ENCODE measurements around the gene FRMD6.
A peak's percentile ranks its signal among the peaks of the same experiment; 100 is the strongest.

Gene FRMD6

DNA sequence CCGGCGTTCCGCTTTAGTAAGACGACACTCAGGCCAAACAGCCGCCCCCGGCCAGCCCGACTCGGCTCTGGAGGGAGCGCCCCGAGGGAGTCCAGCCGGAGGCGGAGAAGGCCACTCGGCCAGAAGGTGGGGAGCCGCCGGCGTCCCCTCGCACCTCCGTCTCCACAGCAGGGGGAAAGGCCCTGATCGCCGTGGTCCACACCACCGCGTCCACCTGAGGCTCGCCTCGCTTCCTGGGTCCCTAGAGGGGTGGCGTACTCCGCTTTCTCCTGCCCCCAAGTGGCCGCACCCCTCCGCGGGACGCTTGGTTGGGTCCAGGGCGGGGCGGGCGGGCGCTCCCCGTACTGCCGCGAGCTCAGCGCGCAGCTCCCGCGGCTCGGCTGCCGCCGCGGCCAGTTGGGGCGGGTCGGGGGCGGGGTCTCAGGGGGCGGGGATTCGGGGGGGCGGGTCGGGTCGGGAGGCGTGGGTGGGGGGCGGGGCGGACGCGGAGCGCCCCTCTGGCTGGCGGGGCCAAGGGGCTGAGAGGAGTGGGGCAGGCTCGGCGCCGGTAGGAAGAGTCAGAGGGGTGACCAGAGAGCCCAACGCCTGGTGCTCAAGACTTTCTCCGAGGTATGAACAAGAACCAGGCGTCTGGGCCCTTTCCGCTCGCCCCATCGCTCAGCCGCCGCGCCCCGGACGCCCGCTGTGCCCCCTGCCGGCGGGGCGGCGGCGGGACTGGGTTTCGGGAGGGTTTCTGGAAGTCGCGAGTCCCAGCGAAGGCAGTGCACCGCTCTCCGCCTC lies at the start of gene FRMD6:
FRMD6 (plus strand) TSS at position 523 of the 780 bp plus-strand sequence. CDS start 37,927 bp downstream, outside the sequence.
- FAIRE-seq (no peak), DNase-seq (ENCODE audit: insufficient read length, low spot score) (peak; percentile 47)
- TF ChIP-seq POLR2A (IDR thresholded peaks at IDR 0.05; ENCODE audit: low read depth, low read length) = peak; percentile 62

- DNase-seq (ENCODE audit: insufficient read length, low spot score) (no peak), FAIRE-seq (no peak)
- no peak for TF ChIP-seq POLR2A (IDR thresholded peaks at IDR 0.05; ENCODE audit: low read depth, low read length)
These were observed 49.4 kb upstream of the FRMD6 start for GRCh38 chr14:51602310-51602709.

DNA sequence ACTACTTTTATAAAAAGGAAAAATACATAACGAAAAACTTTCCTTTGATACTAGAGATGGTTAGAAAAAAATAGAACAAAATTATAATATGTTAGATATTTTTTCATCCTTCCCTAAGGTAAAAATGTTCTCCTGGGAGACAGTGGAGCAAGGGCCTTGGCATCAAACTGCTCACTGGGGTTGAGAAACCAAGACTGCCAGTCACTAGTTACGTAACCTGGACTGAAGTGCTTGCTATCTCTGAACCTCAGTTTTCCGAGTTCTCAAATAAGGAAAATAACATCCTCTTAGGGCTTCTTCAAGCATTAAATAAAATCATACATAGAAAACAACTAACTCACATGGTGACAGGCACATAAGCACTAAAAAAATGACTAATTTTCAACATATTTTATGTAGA lies 48.2 kb upstream of the FRMD6 start:
- DNase-seq (ENCODE audit: insufficient read length, low spot score) (no peak), FAIRE-seq (no peak)

DNA sequence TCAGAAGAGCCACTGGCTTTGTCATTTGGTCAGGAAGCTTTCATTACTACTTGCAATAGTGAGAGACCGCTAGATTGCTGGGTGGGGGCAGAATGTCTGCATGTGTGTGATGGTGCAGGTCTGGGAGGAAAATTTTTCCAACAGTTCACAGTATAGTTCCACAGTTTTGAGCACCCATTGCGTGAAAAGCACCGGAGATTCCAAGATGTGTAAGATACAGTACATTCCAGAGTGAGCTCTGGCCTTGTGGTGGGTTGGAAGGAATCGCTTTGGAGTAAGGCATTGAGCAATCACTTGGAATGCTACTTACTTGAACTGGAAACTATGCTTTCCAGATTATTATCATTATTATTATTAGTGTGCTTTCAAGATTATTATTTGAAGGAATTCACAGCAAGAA lies 47.6 kb upstream of the FRMD6 start:
- DNase-seq (ENCODE audit: insufficient read length, low spot score) (no peak), FAIRE-seq (no peak)
- no peak for TF ChIP-seq POLR2A (IDR thresholded peaks at IDR 0.05; ENCODE audit: low read depth, low read length)

More for the DNA sequence above, 48.2 kb upstream of the FRMD6 start:
- no peak for TF ChIP-seq POLR2A (IDR thresholded peaks at IDR 0.05; ENCODE audit: low read depth, low read length)

DNA sequence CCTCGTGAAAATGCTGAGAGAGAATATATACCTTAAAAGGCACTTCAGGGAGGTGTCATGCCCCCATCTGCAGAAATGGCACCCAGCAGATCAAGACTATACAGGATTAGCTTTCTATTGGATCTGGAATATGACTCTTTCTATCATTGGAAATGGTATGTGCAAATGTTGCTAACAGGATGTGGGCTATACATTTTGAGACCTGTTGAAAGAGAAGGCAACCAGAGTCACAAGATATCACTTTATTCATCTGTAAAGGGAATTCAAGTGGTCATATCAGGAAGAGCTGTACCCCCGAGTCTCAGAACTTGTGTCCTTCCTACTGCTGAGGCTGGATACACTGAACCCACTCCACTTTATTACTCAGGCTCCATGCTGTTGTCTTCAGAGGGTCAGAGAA lies 46.1 kb upstream of the FRMD6 start:
- FAIRE-seq = no peak
- no peak for TF ChIP-seq POLR2A (IDR thresholded peaks at IDR 0.05; ENCODE audit: low read depth, low read length)
- DNase-seq (ENCODE audit: insufficient read length, low spot score) = no peak

GRCh38 chr14:51607711-51608110 lies 44.0 kb upstream of the FRMD6 start:
- DNase-seq (ENCODE audit: insufficient read length, low spot score) (no peak), FAIRE-seq (no peak)
- no peak for TF ChIP-seq POLR2A (IDR thresholded peaks at IDR 0.05; ENCODE audit: low read depth, low read length)

DNA sequence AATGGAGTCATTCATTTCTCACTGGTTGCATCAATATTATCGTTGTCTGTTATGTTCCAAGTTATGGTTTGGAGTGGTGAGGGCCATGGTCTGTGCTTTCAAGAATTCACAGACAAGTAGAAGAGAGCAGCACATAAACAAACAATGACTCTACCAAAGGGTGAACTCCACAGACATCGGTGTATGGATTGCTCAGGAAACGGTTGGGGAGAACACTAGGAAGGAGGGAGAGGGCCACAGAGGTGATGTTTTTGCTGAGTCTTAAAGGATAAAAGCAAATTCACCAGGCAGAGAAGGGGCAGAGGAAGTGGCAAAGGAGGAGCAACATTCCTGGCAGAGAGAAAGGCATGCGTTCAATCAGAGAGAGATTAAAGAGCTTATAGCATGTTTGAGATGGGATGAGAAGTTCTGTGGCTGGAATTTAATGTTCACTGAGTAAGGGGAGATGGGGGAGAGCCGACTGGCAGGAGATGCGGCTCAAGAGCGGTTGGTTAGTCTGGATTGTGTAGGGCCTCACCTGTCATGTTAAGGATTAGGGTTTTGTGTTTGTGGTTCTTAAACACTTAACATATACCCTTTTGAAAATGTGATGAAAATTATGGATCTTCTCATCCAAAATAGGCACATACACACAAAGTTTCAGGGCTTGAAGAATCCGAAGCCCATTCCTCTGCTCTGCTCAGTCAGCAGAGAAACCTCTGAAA lies 42.3 kb upstream of the FRMD6 start:
- DNase-seq (ENCODE audit: insufficient read length, low spot score) = no peak
- no peak for TF ChIP-seq POLR2A (IDR thresholded peaks at IDR 0.05; ENCODE audit: low read depth, low read length)
- no peak for FAIRE-seq

DNA sequence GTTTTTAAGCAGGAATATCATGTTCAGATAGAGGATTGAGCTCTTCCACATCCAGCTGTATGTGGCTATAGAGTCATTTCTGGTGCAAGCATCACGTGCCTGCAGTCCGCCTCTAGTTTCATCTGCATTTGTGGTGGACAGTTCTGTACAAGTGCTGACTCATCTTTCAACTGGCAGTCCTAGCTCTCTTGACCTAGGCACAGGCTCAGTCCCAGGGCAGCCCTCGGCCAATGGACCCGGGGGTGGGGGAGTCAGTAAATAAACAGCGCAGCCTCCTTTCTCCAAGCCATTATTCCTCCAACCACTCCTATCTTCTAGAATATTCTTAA lies 41.8 kb upstream of the FRMD6 start:
- DNase-seq (ENCODE audit: insufficient read length, low spot score) (no peak), FAIRE-seq (peak; percentile 67)
- no peak for TF ChIP-seq POLR2A (IDR thresholded peaks at IDR 0.05; ENCODE audit: low read depth, low read length)

GRCh38 chr14:51610771-51611170 lies 40.9 kb upstream of the FRMD6 start:
- FAIRE-seq (no peak), DNase-seq (ENCODE audit: insufficient read length, low spot score) (no peak)
- no peak for TF ChIP-seq POLR2A (IDR thresholded peaks at IDR 0.05; ENCODE audit: low read depth, low read length)

DNA sequence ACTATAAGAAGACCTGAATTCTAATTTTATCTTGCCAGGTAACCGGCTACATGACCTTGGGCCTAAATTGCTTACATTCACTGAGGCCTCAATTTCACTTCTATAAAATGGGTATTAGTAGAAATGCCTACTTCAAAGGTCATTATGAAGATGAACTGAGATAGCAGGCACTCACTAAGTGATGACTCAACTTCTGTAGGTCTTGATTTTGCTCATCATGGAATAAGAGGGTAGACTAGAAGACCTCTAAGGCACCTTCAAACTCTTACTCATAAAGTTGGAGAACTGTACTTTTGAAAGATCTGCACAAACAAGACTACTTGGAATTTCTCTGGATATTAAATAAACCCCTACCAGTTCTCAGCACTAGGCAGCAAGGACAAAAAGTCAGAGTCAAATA lies 39.3 kb upstream of the FRMD6 start:
- TF ChIP-seq POLR2A (IDR thresholded peaks at IDR 0.05; ENCODE audit: low read depth, low read length) = no peak
- no peak for DNase-seq (ENCODE audit: insufficient read length, low spot score)
- no peak for FAIRE-seq

GRCh38 chr14:51613416-51613815 lies 38.3 kb upstream of the FRMD6 start:
- TF ChIP-seq POLR2A (IDR thresholded peaks at IDR 0.05; ENCODE audit: low read depth, low read length) = no peak
- DNase-seq (ENCODE audit: insufficient read length, low spot score) (no peak), FAIRE-seq (no peak)

- DNase-seq (ENCODE audit: insufficient read length, low spot score) (no peak), FAIRE-seq (no peak)
- TF ChIP-seq POLR2A (IDR thresholded peaks at IDR 0.05; ENCODE audit: low read depth, low read length) = no peak
These were observed 37.0 kb upstream of the FRMD6 start for GRCh38 chr14:51614707-51615106.

- DNase-seq (ENCODE audit: insufficient read length, low spot score) (no peak), FAIRE-seq (no peak)
- no peak for TF ChIP-seq POLR2A (IDR thresholded peaks at IDR 0.05; ENCODE audit: low read depth, low read length)
These were observed 35.5 kb upstream of the FRMD6 start for GRCh38 chr14:51616256-51616655.

DNA sequence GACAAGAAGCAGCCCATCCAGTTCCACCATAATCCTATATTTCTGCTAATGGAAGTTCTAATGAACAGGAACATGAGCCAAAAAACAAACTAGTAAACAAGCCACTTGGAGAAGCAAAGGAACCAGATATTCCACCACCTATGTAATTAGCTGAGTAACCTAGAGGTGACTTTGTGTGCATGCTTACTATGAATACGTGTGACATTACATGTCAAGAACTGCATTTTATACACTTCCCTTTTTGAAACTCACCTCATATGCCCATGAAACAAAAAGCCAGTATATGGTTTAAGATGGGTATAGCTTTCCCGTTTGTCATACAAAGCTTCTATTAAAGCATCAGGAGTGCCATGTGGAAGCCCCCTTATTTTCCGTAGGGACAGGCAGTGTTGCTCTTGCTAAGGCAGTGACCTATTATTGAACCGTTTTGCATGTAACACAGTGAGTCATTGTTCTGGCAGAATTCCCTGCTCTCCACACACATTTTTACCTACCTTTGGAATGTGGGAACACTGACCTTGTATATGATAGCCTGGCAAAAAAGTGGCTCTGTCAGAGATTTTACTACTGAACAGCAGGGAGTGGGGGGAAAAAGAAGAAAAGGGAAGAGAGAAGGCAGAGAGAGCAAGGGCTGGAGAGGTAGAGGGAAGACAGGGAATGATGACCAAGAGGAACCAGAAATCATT lies 34.8 kb upstream of the FRMD6 start:
- TF ChIP-seq POLR2A (IDR thresholded peaks at IDR 0.05; ENCODE audit: low read depth, low read length) = no peak
- peak; percentile 96 for FAIRE-seq

More for the DNA sequence above, 34.8 kb upstream of the FRMD6 start:
- DNase-seq (ENCODE audit: insufficient read length, low spot score) = peak; percentile 11
